Activated T-helper 1 cell treated with anti-CD3 and anti-CD28 coated beads, Interleukin-2, amount 50 U/mL, for 16 hours (primary cell): ENCODE measurements around the gene DHCR7.
A peak's percentile ranks its signal among the peaks of the same experiment; 100 is the strongest.

Experiments used
- DNase-seq, 2 donors: peaks; one replicate each; pipeline ENCODE4 v3.0.0-alpha.2; 2020; ENCODE audit warnings: low read depth in 1 of 2, low spot score in 1 of 2

Gene DHCR7

GRCh38 chr11:71448257-71449171 lies at the start of gene DHCR7:
Gene DHCR7, minus strand, starts transcription at chr11:71448393. Its CDS starts 3,441 bp downstream, at chr11:71444952.
- DNase-seq: peak; percentile 75 to 91

GRCh38 chr11:71496421-71496820 lies 48.2 kb upstream of the DHCR7 start:
- DNase-seq: no peak

- DNase-seq: no peak
Measured at GRCh38 chr11:71495286-71496230, 47.4 kb upstream of the DHCR7 start.

GRCh38 chr11:71491940-71492339 lies 43.7 kb upstream of the DHCR7 start:
- no peak for DNase-seq

- no peak for DNase-seq
Measured at GRCh38 chr11:71491531-71491930, 43.3 kb upstream of the DHCR7 start.

GRCh38 chr11:71490731-71491390 lies 42.7 kb upstream of the DHCR7 start:
- DNase-seq: no peak

- no peak for DNase-seq
Measured at GRCh38 chr11:71490044-71490730, 42.0 kb upstream of the DHCR7 start.

GRCh38 chr11:71489311-71490043 lies 41.3 kb upstream of the DHCR7 start:
- DNase-seq: no peak

- no peak for DNase-seq
Measured at GRCh38 chr11:71488681-71489270, 40.6 kb upstream of the DHCR7 start.

- DNase-seq: no peak
Measured at GRCh38 chr11:71486320-71486719, 38.1 kb upstream of the DHCR7 start.

GRCh38 chr11:71485466-71485865 lies 37.3 kb upstream of the DHCR7 start:
- no peak for DNase-seq

- no peak for DNase-seq
Measured at GRCh38 chr11:71485063-71485399, 36.8 kb upstream of the DHCR7 start.

GRCh38 chr11:71484248-71485062 lies 36.3 kb upstream of the DHCR7 start:
- no peak for DNase-seq

- DNase-seq: no peak
Measured at GRCh38 chr11:71483692-71484091, 35.5 kb upstream of the DHCR7 start.

- no peak for DNase-seq
Measured at GRCh38 chr11:71482746-71483364, 34.7 kb upstream of the DHCR7 start.

GRCh38 chr11:71482216-71482615 lies 34.0 kb upstream of the DHCR7 start:
- DNase-seq: no peak

- DNase-seq: no peak
Measured at GRCh38 chr11:71481101-71481960, 33.1 kb upstream of the DHCR7 start.

GRCh38 chr11:71478528-71478840 lies 30.3 kb upstream of the DHCR7 start:
- DNase-seq: no peak
